Regular cardiac myocyte (primary cell): ENCODE results near the gene ZNF317. TPM values are rescaled to one million over a fixed set of nuclear protein-coding genes. Genes with fewer than 3 reads are reported as not detected.

ENCODE experiments used
- total RNA-seq: library from RNA; depleted of rRNA; stranded (reverse); fragments of >200 nt; gene quantifications from 2 replicates; pipeline ENCODE4 v1.2.3, GENCODE V29; 2014

ZNF317 gene
- total RNA-seq = 13.2 and 14.4 TPM in 2 replicates

DNA sequence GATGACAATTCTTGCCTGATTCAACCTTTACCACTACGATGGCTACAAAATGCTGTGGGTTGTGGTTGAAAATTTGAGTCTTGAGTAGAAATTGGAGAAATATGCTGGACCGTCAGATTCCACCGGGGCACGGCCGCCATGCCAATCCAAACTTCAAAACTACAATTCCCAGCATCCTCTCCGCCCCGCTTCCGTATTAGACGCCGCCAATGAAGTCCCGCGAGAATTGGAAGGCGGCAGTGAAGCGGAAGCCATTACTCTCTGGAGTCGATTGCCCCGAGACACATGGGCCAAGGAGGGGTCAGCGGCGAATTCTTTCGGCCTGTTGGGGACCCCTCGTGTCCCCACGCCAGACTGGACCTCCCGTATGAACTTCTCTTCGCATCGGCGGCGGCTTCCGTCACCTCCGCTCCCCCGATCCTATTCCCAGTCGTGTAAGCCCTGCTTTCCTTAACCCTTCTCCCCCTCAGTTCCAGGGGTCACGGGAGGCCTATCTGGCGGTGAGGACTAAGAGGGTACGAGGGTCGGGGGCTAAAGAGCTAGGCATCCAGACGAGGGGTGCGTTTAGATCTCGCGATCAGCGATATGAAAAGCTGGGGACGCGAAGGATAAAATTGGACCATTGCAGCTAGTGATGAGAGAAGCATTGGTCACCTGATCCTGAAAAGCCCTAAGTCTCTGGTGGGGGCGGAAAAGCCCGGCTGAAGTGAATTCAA, at the start of gene ZNF317:
ZNF317 (plus strand) TSS at position 239 of the 716 bp plus-strand sequence. CDS start 15,620 bp downstream, outside the sequence.

DNA sequence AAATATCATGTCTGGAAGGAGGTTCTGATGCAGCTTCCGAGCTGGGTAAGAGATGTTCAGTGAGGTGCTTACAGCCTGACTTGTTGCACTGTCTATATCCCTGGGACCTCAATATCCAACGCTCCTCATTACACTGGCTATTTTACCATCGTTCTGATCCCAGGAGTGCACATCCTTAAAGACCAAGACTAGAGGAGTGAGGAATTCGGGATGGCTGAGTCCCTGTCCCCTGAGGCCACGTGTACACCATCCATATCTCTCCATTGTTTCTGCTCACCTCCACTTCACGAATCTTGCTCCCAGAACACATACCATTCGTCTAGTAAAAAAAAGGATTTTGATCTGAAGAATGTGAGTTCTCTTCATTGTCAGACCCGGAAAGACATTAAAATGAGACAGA, 32.8 kb upstream of the ZNF317 start, which contains the start of gene OR7G2:
OR7G2 (minus strand) TSS at position 101 of the 400 bp plus-strand sequence. CDS start 4,232 bp downstream, outside the sequence.

DNA sequence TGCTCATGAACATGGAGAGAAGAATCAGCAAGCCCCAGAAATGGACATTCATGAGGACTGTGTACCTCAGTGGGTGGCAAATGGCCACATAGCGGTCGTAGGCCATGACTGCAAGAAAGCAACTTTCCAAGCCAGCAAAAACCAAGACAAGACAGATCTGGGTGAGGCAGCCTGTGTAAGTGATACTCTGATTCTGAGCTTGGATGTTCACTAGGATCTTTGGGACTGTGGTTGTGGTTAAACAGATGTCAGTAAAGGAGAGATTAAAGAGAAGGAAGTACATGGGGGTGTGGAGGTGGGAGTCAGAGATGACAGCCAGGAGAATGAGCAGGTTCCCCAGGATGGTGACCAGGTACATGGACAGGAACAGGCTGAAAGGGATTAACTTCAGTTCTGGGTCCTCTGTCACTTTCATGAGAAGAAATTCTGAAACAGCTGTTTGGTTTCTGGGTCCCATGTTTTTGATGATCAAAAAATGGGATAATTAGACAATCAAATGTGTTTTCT, 24.8 kb upstream of the ZNF317 start, which contains the start of gene OR7G1:
OR7G1 (minus strand) TSS at position 457 of the 507 bp plus-strand sequence; CDS start at position 457, 0 bp downstream.

DNA sequence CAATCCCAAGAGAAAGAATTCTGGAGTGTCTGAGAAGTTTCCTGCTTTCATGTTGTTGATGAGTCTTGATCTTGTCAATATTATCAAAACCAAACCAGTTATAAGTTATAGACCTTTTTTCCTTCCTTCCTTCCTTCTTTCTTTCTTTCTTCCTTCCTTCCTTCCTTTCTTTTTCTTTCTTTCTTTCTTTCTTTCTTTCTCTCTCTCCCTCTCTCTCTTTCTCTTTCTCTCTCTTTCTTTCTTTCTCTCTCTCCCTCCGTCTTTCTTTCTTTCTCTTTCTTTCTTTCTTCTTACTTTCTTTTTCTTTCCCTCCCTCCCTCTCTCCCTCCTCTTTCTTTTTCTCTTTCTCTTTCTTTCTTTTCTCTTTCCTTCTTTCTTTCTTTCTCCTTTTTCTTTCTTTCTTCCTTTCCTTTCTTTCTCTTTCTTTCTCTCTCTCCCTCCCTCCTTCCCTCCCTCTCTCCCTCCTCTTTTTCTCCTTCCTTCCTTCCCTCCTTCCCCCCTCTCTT, 13.2 kb upstream of the ZNF317 start, which contains the start of gene OR7G3:
OR7G3 (minus strand) TSS at position 51 of the 506 bp plus-strand sequence; CDS start at position 51, 0 bp downstream.

DNA sequence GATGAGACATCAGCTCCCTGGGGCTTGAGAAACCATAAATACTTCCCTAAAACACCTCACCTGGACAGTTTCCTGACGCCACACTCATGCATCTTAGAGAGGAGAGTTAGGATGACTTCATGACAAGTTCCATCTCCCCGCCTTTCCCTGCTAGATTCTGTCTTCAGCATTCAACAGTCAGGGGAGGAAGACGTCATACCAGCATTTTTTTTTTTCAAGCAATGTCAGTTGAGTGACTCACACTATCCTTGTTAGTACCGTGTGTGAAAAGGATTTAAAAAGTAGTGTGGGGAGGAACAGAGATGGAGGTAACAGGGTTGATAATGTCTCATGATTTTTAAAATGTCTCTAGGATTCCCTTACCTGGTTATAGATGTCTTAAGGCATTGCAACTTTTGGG, 38.7 kb downstream of the ZNF317 start, which contains the start of gene OR7D2:
OR7D2 (plus strand) TSS at position 79 of the 400 bp plus-strand sequence. CDS start 6,803 bp downstream, outside the sequence.

Other genes with a start within 250 kb of the ZNF317 start
- under 0.01 TPM in 1 of 2 replicates, not detected in the other for gene MUC16, start 130.0 kb upstream of the ZNF317 start, total RNA-seq
- not detected in 2 replicates for gene OR1M1, start 53.3 kb upstream of the ZNF317 start, total RNA-seq
- gene OR7G2, start 32.9 kb upstream of the ZNF317 start, total RNA-seq = not detected in 2 replicates
- not detected in 2 replicates for gene OR7G1, start 24.6 kb upstream of the ZNF317 start, total RNA-seq
- gene OR7G3, start 13.4 kb upstream of the ZNF317 start, total RNA-seq = not detected in 2 replicates
- not detected in 2 replicates for gene OR7D2, start 38.6 kb downstream of the ZNF317 start, total RNA-seq
- gene OR7D4, start 79.2 kb downstream of the ZNF317 start, total RNA-seq = not detected in 2 replicates
- not detected in 2 replicates for gene OR7E24, start 110.5 kb downstream of the ZNF317 start, total RNA-seq
- 15.1 and 21.7 TPM in 2 replicates for gene ZNF699, start 169.4 kb downstream of the ZNF317 start, total RNA-seq
- gene ZNF559, start 183.8 kb downstream of the ZNF317 start, total RNA-seq = 11.5 and 12.7 TPM in 2 replicates
- gene ZNF177, start 222.6 kb downstream of the ZNF317 start, total RNA-seq = 0.77 and 1.7 TPM in 2 replicates